ENCODE measurements around the gene FHIT.

DNA sequence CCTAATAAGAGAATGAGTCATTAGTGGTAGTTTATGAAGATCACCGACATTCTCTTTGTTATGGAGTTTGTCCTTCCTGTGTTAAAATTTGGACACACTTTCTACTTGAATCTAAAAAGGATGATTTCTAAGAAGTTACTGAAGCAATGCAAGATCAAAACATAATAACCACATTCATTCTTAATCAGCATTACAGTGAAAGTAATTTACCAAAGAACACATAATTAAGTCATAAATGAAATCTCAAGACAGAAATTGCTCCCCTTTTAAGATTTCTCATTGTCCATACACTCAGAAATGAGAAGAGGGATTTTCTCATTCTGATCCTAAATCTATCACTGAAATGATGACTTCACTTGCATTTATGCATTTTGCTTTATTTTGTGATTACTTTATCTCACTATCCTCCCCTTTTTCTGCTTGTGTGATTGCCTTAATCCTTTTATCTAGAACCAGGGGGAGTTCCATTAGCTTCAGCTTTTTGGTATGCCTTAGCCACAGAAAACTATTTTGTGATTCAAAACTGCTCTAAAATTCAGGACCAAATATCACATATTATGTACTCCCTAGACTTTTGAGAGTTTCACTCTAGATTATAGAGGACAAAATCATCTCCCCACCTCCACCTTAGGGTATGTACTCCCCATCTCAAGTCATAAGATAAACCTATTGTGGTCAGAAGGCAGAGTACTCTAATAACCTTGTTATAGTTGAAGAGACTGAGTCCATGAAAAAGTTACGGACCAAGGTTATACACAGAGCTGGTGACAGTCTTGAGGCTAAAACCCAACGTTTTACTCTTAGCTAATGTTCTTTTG, 1383.9 kb downstream of the FHIT start:
- TF ChIP-seq POLR2A (IDR thresholded peaks at IDR 0.05; ENCODE audit: low read depth) (no peak), POLR2AphosphoS5 (IDR thresholded peaks at IDR 0.05) (no peak)
- TF ChIP-seq, protein P1, sequence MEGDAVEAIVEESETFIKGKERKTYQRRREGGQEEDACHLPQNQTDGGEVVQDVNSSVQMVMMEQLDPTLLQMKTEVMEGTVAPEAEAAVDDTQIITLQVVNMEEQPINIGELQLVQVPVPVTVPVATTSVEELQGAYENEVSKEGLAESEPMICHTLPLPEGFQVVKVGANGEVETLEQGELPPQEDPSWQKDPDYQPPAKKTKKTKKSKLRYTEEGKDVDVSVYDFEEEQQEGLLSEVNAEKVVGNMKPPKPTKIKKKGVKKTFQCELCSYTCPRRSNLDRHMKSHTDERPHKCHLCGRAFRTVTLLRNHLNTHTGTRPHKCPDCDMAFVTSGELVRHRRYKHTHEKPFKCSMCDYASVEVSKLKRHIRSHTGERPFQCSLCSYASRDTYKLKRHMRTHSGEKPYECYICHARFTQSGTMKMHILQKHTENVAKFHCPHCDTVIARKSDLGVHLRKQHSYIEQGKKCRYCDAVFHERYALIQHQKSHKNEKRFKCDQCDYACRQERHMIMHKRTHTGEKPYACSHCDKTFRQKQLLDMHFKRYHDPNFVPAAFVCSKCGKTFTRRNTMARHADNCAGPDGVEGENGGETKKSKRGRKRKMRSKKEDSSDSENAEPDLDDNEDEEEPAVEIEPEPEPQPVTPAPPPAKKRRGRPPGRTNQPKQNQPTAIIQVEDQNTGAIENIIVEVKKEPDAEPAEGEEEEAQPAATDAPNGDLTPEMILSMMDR (IDR thresholded peaks at IDR 0.05), result no peak

Data from esophagus muscularis mucosa (tissue), 3 donors.